GM10266 (cell line): Measurements from ENCODE around the gene ATOH8.

Experiments
- DNase-seq: peaks from one replicate; pipeline ENCODE4 v3.0.0; 2012; ENCODE audit errors: extremely low spot score
- TF ChIP-seq, protein P1 (sequence below): IDR thresholded peaks from 2 replicates; pipeline ENCODE4 v1.5.1; 2012; ENCODE audit warnings: mild to moderate bottlenecking, low read depth; ENCODE audit not compliant: control insufficient read depth, insufficient read depth; ENCODE audit errors: missing control alignments

ATOH8 gene

DNA sequence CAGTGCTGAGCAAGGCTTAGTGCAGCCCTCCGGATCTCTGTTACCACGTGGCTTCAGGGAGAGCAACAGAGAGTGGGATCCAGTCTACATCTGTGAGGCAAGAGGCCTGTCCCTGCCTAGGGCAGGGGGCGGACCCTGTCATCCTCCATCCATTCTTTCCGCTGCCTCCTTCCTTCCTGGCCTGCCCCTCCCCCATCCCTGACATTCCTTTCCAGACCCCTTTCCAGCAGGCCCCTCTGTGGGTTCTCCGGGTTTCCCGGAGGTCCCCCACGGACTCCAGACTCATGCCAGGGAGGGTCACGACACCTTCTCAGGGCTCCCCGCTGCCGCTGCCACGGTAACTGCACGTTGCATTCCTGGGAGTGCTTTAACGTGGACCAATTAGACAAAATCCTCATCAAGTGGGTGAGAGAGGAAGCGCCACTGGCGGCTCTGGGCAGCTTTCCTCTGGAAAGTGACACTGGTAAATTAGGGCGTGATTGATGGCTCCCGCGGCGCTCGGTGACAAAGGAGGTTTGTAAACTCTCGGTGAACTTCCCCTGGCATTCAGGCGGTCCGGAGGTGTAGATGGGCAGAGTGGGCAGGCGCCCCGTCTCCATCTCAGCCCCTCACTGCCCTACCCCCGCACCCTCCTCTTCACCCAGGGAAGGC is 11.4 kb downstream of the ATOH8 start:
- DNase-seq, result no peak
- TF ChIP-seq, protein P1, sequence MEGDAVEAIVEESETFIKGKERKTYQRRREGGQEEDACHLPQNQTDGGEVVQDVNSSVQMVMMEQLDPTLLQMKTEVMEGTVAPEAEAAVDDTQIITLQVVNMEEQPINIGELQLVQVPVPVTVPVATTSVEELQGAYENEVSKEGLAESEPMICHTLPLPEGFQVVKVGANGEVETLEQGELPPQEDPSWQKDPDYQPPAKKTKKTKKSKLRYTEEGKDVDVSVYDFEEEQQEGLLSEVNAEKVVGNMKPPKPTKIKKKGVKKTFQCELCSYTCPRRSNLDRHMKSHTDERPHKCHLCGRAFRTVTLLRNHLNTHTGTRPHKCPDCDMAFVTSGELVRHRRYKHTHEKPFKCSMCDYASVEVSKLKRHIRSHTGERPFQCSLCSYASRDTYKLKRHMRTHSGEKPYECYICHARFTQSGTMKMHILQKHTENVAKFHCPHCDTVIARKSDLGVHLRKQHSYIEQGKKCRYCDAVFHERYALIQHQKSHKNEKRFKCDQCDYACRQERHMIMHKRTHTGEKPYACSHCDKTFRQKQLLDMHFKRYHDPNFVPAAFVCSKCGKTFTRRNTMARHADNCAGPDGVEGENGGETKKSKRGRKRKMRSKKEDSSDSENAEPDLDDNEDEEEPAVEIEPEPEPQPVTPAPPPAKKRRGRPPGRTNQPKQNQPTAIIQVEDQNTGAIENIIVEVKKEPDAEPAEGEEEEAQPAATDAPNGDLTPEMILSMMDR, result no peak

DNA sequence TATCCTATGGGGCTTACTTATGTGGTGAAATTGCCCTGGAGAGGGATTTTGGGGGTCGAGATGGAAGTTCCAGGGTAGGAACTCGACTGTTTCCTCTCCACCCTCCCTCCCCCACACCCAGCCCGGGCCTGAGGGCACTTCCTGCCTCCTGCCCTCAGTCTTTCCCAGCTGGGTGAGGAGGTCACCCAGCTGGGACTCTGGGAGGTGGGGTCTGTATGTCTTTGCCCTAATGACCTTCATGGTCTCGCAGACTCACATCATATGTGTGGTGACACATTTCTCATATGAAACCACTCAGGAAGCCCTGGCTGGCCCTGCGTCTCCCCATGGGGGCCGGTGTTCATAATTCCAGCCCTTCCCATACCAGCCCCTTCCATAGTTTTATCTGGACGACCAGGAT is 12.4 kb downstream of the ATOH8 start:
- no peak for DNase-seq
- TF ChIP-seq, protein P1, result no peak

DNA sequence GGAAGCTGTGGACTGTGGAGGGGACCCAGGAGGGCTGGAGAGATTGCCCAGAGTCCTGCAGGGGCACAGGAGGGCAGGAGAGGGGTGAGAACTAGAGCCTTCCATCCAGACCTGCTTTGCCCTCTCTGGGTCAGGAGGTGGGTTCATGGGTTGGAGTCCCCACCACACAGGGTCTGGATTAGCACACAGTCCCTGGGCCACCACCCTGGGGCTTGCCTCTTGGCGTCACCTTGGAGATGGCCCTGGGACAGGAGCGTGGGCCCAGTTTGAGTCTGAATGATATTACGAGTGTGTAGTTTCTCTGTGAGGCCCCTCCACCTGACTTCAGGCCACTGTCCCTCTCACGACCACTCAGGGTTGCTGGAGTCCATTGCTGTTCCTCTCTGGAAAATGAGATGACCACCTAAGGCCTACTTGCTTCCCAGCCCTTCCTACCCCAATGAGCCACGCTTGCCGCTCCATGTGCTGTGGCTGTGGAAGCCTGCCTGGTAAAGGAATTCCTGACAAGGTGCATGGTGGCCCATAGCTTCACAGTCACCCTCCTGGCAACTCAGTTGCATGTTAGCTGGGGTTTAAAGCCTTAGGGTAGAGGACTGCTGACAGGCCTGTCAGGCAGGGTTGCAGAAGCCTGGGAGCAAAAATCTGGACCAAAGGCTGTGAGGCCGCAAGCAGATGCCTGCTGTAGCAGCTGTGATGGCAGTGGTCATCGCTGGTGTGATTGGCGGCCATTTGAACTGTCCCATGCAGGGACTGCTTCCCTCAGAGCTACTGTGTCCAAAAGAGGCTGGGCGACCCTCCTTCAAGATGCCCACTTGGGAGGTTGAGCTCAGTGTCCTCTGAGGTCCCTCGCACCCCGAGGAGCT is 14.2 kb downstream of the ATOH8 start:
- no peak for DNase-seq
- TF ChIP-seq, protein P1, result no peak

DNA sequence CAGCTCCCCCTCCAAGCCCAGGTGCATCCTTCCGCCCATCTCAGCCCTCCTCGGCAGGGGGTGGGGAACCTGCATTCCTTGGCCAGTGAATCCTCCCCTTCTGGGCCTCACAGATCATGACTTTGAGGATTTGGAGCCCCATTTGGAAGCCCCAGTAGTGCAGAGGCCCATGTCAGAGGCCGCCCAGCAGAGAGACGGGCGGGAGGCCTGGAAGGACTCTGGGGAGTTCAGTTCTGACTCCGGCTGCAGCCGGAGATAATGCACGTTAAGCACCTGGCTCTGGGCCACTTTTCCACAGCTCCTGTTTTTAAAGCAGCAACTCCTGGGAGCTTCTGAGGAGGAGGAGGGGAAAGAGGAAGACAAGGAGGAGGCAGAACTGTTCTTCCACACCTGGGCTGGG is 14.9 kb downstream of the ATOH8 start:
- DNase-seq, result no peak
- TF ChIP-seq, protein P1, result no peak

DNA sequence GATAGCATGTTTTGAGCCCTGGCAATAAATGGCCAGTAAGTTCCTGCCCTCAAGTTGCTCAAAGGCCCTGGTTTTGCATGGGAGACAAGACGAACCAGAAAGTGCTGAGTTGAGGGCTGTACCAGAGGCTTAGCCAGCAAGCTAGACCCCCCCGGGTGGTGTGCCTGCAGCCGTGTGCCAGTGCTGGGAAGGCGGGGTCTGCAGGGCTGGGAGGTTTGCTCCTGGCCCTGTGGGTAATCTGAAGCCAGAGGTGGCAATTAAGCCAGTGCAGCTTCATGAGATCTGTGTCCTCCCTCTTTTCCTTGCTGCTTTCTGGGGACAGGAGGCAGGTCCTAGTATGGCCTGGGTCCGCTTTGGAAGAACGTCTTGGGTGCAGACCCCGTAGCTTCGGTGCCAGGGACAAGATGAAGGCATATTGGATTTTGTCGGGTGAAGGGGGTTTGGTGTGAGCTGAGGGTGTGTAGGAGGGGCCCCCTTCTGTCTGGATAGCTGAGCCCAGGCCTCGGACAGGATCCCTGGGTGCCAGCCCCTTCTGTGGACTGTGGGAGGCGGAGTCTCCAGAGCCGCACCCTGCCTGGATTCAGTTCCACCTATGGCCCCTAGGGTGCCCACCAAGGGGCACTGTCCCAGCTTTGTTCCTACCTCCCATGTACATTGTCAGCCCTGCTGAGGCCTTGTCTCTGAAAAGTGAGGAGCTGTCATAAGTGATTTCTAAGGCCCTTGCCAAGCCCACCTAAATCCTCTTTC is 15.6 kb downstream of the ATOH8 start:
- no peak for DNase-seq

DNA sequence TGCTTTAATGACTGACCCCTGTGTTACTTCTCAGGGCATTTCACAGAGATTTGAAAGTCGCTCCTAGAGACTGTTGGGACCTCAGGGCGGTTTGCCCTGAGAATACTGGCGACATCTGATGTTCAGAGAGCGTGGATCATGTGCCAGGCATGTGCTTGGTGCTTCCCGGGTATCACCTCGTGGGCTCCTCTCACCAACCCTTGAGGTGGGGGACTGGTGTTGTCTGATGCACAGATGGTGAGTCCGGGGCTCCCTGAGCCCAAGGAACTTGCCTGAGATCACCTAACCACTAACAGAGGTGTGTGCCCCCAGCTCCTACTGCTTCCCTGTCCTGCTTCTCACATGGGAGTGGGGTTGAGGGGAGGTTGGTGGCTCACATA is 16.2 kb downstream of the ATOH8 start:
- no peak for DNase-seq
- TF ChIP-seq, protein P1, result no peak

More for the DNA sequence above, 15.6 kb downstream of the ATOH8 start:
- TF ChIP-seq, protein P1, result no peak
